ENCODE results near the gene SSX5. TPM values are rescaled to one million over a fixed set of nuclear protein-coding genes. Genes with fewer than 3 reads are reported as not detected.
"Not testable (repeated sequence)": the region's sequence is repeated elsewhere in the genome, so short reads cannot be mapped to it uniquely, and the experiment has no call there.

SSX5 gene, protein sequence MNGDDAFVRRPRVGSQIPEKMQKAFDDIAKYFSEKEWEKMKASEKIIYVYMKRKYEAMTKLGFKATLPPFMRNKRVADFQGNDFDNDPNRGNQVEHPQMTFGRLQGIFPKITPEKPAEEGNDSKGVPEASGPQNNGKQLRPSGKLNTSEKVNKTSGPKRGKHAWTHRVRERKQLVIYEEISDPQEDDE
- total RNA-seq: not detected
- not detected for polyA plus RNA-seq
- long read RNA-seq, donor 1: 0 reads
- long read RNA-seq, donor 2: 0 reads
- long read RNA-seq, donor 3: 0 reads

DNA sequence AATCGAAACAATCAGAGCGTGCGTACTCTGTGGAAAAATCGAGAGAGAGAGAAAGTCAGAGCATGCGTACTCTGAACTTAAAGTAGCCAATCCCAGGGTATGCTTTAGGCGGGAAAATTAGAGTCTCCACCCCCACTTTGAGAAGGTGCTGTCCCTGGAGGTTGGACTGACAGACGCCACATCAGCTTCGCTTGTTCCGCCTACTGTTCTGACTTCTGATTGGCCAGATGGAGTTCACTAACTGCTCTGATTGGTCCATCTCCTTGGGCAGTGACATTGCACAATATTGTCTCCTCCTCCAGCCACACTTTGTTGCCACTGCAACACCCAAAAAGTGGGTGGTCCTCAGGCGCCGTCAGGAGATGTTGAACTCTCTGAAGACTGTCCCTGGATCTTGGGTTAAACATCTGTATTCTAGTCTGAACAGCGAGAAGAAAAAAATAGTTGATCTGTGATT is at the start of gene SSX5:
SSX5 (minus strand) TSS at position 51 of the 457 bp plus-strand sequence. CDS start 1,437 bp downstream, outside the sequence.
- Histone ChIP-seq H3K27ac (no peak within 1 kb of the TSS), H3K9me3 (no peaks in the 10 kb centered on the region), H3K4me1 (no peaks in the 10 kb centered on the region), H3K27me3 (no peaks in the 10 kb centered on the region), H3K4me3 (no peak within 1 kb of the TSS), H3K36me3 (no peaks in the 10 kb centered on the region)
- DNase-seq (no peak), ATAC-seq (no peak)
- intact Hi-C loops (cut with DNase I): no loop called here
- WGBS, 2 donors: 91% methylated on average over 12 of the region's 12 CpGs
- TF ChIP-seq, protein P1, sequence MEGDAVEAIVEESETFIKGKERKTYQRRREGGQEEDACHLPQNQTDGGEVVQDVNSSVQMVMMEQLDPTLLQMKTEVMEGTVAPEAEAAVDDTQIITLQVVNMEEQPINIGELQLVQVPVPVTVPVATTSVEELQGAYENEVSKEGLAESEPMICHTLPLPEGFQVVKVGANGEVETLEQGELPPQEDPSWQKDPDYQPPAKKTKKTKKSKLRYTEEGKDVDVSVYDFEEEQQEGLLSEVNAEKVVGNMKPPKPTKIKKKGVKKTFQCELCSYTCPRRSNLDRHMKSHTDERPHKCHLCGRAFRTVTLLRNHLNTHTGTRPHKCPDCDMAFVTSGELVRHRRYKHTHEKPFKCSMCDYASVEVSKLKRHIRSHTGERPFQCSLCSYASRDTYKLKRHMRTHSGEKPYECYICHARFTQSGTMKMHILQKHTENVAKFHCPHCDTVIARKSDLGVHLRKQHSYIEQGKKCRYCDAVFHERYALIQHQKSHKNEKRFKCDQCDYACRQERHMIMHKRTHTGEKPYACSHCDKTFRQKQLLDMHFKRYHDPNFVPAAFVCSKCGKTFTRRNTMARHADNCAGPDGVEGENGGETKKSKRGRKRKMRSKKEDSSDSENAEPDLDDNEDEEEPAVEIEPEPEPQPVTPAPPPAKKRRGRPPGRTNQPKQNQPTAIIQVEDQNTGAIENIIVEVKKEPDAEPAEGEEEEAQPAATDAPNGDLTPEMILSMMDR (IDR thresholded peaks at IDR 0.05): no peak

DNA sequence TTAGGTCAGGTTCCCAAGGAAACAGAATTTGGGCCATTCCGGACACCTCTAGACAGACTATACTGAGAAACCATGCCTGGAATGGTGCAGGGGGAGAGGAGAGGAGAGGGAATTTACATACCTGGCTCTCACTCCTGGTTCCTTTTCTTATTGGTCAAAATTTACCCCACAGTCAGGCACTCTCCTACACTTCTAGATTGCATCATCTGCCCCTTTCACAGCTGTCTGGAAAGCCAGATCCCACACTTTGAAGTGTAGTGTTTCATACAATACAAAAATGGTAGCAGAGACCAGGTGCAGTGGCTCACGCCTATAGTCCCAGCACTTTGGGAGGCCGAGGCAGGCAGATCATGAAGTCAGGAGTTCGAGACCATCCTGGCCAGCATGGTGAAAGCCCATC is 27.6 kb upstream of the SSX5 start:
- DNase-seq; H3K9me3 ChIP-seq; H3K4me1 ChIP-seq; H3K36me3 ChIP-seq; ATAC-seq; intact Hi-C loops (cut with DNase I); H3K27ac ChIP-seq; H3K4me3 ChIP-seq: not testable (repeated sequence)
- WGBS, 2 donors: 74 to 87% methylated on average over 4 of the region's 4 CpGs
- H3K27me3 ChIP-seq: peaks cover 0 to 12% (median 0%) of the 10 kb centered on the region in 7 donors

DNA sequence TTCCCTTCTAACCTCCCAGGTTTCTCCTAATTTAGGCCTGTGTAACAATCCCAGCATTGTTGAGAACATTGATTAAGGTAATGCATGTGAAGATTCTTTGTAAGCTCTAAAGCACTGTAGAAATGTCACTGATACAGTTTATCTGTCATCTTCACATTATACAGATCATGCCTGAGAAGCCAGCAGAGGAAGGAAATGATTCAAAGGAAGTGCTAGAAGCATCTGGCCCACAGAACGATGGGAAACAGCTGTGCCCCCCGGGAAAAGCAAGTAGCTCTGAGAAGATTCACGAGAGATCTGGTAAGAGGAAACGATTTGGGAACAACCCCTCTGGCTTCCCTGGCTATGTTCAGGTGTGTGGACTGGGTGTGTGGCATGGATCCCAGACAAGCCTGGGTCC is 17.7 kb upstream of the SSX5 start:
- H3K27me3 ChIP-seq: peaks cover 0 to 21% (median 0%) of the 10 kb centered on the region in 7 donors
- H3K27ac ChIP-seq; ATAC-seq; intact Hi-C loops (cut with DNase I); H3K9me3 ChIP-seq; H3K4me3 ChIP-seq; H3K4me1 ChIP-seq; DNase-seq; H3K36me3 ChIP-seq: not testable (repeated sequence)
- WGBS, 2 donors: 16 to 44% methylated on average over 3 to 4 of the region's 4 CpGs

GRCh38 chrX:48190024-48190423 is 6.6 kb downstream of the SSX5 start:
- H3K4me1 ChIP-seq; H3K9me3 ChIP-seq; intact Hi-C loops (cut with DNase I); H3K4me3 ChIP-seq; H3K36me3 ChIP-seq; H3K27me3 ChIP-seq; ATAC-seq: not testable (repeated sequence)
- 32 to 47% methylated on average over 5 of the region's 5 CpGs for WGBS, 2 donors
- peak in 1 of 2 donors; percentile 3 for DNase-seq
- H3K27ac ChIP-seq: peak overlapping the region in 1 of 10 donors; percentile 4

GRCh38 chrX:48181882-48182281 is 14.7 kb downstream of the SSX5 start:
- H3K4me1 ChIP-seq; H3K9me3 ChIP-seq; ATAC-seq; intact Hi-C loops (cut with DNase I); H3K4me3 ChIP-seq; H3K36me3 ChIP-seq; DNase-seq; H3K27ac ChIP-seq: not testable (repeated sequence)
- peaks cover 0 to 14% (median 0%) of the 10 kb centered on the region in 7 donors for H3K27me3 ChIP-seq
- WGBS, 2 donors: 64 to 78% methylated on average over 5 of the region's 5 CpGs

DNA sequence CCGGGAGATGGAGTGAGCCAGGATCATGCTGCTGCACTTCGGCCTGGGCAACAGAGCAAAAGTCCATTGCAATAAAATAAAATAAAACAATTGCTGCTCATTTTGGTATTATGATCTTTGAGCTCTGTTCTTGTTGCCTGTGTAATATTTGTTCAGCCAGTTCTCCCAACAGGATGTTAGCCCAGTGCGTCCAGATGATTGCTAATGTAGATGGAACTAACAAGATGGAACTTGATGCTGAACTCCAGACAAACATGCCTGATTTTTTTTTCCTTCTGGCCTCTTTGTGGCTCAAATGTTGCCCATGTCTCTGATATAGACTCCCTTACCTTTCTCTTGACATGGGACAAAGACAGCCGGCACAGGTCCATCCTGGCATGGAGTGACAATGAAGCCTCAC is 15.8 kb downstream of the SSX5 start:
- TF ChIP-seq, protein P1 (IDR thresholded peaks at IDR 0.05): no peak
- Histone ChIP-seq H3K4me3 (no peak overlapping the region), H3K36me3 (no peaks in the 10 kb centered on the region), H3K4me1 (no peaks in the 10 kb centered on the region), H3K27me3 (peaks cover 0 to 14% (median 0%) of the 10 kb centered on the region in 7 donors), H3K9me3 (no peaks in the 10 kb centered on the region), H3K27ac (no peak overlapping the region)
- intact Hi-C loops (cut with DNase I): no loop called here
- WGBS, 2 donors: 95 to 99% methylated on average over 4 of the region's 4 CpGs
- DNase-seq: no peak
- ATAC-seq: no peak

Measured in heart right ventricle (tissue), 16 donors.